OCI-LY3 (cell line): Measurements from ENCODE around the gene ZNF695.

Experiments used
- H2AFZ ChIP-seq: fragments of 200-600, 300-600 bp; shearing (Covaris generic); 2 replicates; pipeline ENCODE4 v1.6.0; 2014; ENCODE audit warnings: antibody characterized with exemption, low read depth, low read length
- H3K27ac ChIP-seq: fragments of 200-600, 300-600 bp; sonication (generic); 2 replicates; pipeline ENCODE4 v1.5.1; 2014; ENCODE audit warnings: mild to moderate bottlenecking, low read length, moderate library complexity, mixed read lengths
- H3K27me3 ChIP-seq: fragments of 200-600, 300-600 bp; sonication (generic); 2 replicates; pipeline ENCODE4 v1.6.1; 2014; ENCODE audit warnings: low read depth, low read length, mixed read lengths
- H3K36me3 ChIP-seq: fragments of 200-600, 300-600 bp; sonication (generic); replicated peaks from 2 replicates; pipeline ENCODE3; 2014; ENCODE audit warnings: low read depth, low read length, mixed read lengths
- H3K4me1 ChIP-seq: fragments of 300-600, 200-600 bp; sonication (generic); 2 replicates; pipeline ENCODE4 v1.6.1; 2014; ENCODE audit warnings: low read length, mixed read lengths
- H3K4me2 ChIP-seq: fragments of 200-600, 300-600 bp; sonication (generic); 2 replicates; pipeline ENCODE4 v1.6.1; 2014; ENCODE audit warnings: low read length, mixed read lengths
- H3K4me3 ChIP-seq: fragments of 300-600, 200-600 bp; sonication (generic); 2 replicates; pipeline ENCODE4 v1.5.1; 2014; ENCODE audit warnings: antibody characterized with exemption, mild to moderate bottlenecking, low read length, moderate library complexity
- H3K79me2 ChIP-seq: fragments of 300-600, 200-600 bp; shearing (Covaris generic); 2 replicates; pipeline ENCODE4 v1.6.1; 2014; ENCODE audit warnings: mild to moderate bottlenecking, low read length, mixed read lengths
- H3K9ac ChIP-seq: fragments of 300-600, 200-600 bp; shearing (Covaris generic); 2 replicates; pipeline ENCODE4 v1.6.0; 2014; ENCODE audit warnings: mild to moderate bottlenecking, low read length, moderate library complexity
- H3K9me3 ChIP-seq: fragments of 200-600, 300-600 bp; shearing (Covaris generic); 2 replicates; pipeline ENCODE4 v1.6.1; 2014; ENCODE audit warnings: low read length, mixed read lengths; ENCODE audit not compliant: insufficient read depth
- H4K20me1 ChIP-seq: fragments of 200-600, 300-600 bp; sonication (generic); 2 replicates; pipeline ENCODE4 v1.6.1; 2016; ENCODE audit warnings: low read length, mixed read lengths; ENCODE audit not compliant: insufficient read depth
- CTCF ChIP-seq: fragments of 200-600, 300-600 bp; sonication (generic); IDR thresholded peaks from 2 replicates; pipeline ENCODE4 v1.5.1; 2014; ENCODE audit warnings: antibody characterized with exemption, low read length, low read depth
- EZH2phosphoT487 ChIP-seq: fragments of 200-600 bp; shearing (Covaris generic); IDR thresholded peaks from 2 replicates; pipeline ENCODE4 v1.6.1; 2018; ENCODE audit warnings: antibody characterized with exemption, mixed run types, low read depth

The ZNF695 gene

DNA sequence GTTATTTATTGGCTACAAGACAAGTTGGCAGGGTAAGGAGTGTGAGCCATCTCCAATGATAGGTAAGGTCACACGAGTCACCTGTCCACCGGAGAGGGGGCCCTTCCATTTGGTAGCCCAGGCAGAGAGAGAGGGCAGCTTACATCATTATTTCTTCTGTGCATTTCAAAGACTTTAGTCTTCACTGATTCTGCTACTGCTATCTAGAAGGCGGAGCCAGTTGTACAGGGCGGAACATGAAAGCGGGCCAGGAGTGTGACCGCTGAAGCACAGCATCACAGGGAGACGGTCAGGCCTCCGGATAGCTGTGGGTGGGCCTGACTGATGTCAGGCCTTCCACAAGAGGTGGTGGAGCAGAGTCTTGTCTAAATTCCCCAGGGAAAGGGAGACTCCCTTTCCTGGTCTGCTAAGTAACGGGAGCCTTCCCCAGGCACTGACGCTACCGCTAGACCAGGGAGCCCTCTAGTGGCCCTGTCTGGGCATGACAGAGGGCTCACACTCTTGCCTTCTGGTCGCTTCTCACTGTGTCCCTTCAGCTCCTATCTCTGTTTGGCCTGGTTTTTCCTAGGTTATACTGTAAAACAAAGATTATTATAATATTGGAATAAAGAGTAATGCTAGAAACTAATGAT is 36.7 kb downstream of the ZNF695 start:
- H3K27me3 ChIP-seq, result no peaks in the 10 kb centered on the region
- no peaks in the 10 kb centered on the region for H3K4me1 ChIP-seq
- H3K9me3 ChIP-seq, result peaks cover 73% of the 10 kb centered on the region
- H2AFZ ChIP-seq, result no peak overlapping the region
- H4K20me1 ChIP-seq, result no peaks in the 10 kb centered on the region
- H3K79me2 ChIP-seq, result no peaks in the 10 kb centered on the region
- H3K27ac ChIP-seq, result no peak overlapping the region
- TF ChIP-seq EZH2phosphoT487, result no peak
- TF ChIP-seq CTCF, result peak; percentile 39
- H3K36me3 ChIP-seq, result peaks cover 85% of the 10 kb centered on the region
- no peak overlapping the region for H3K4me3 ChIP-seq
- H3K4me2 ChIP-seq, result no peak overlapping the region
- H3K9ac ChIP-seq, result no peak overlapping the region

- Histone ChIP-seq H3K36me3 (peaks cover 79% of the 10 kb centered on the region), H3K9me3 (peaks cover 57% of the 10 kb centered on the region), H3K79me2 (no peaks in the 10 kb centered on the region), H2AFZ (no peak overlapping the region), H3K27ac (no peak overlapping the region), H3K9ac (no peak overlapping the region), H3K4me2 (no peak overlapping the region), H3K4me3 (no peak overlapping the region), H4K20me1 (no peaks in the 10 kb centered on the region), H3K27me3 (no peaks in the 10 kb centered on the region), H3K4me1 (no peaks in the 10 kb centered on the region)
- no peak for TF ChIP-seq CTCF
- TF ChIP-seq EZH2phosphoT487, result no peak
Observed at GRCh38 chr1:246969621-246970020, 38.2 kb downstream of the ZNF695 start.

- H4K20me1 ChIP-seq, result no peaks in the 10 kb centered on the region
- H3K9ac ChIP-seq, result no peak overlapping the region
- H3K9me3 ChIP-seq, result peaks cover 58% of the 10 kb centered on the region; the same call in 1 of the 2 replicates
- no peak overlapping the region for H2AFZ ChIP-seq
- H3K27ac ChIP-seq, result no peak overlapping the region
- no peak overlapping the region for H3K4me2 ChIP-seq
- no peaks in the 10 kb centered on the region for H3K27me3 ChIP-seq
- H3K4me1 ChIP-seq, result peaks cover 18% of the 10 kb centered on the region
- H3K36me3 ChIP-seq, result peaks cover 75% of the 10 kb centered on the region
- no peak overlapping the region for H3K4me3 ChIP-seq
- TF ChIP-seq EZH2phosphoT487 (no peak), CTCF (no peak)
- no peaks in the 10 kb centered on the region for H3K79me2 ChIP-seq
Observed at GRCh38 chr1:246966502-246966901, 41.4 kb downstream of the ZNF695 start.

DNA sequence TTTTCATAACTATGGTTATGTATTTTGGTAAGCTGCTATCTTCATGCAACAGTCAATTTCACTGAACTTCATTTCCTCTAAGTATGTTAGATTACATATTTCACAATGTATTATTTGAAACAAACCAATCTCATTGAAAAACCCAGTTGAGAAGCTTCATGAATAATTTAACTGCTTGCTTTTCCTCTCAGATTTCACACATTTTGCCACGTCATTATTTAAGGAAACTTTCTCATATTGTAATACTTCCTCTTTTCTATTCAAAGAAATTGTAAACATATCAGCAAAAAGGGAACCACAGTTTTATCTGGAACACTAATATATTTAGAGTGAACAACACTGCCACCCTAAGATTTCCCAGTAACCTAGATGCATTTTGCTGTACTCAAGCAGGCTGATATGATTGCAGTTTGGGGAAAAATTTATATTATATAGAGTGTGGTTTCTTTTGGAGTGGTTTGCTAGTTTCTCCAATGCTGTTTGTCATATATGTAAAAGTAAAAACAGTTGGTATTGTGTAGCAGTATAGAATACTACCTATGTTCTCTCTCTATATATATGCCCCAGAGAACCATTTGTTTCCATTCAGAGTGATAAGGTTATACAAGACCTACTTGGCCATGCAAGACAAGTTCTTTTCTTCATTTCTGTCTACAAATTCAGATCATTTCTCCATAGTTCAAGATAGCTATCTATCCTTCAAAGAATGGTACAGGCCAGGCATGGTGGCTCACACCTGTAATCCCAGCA is 47.7 kb downstream of the ZNF695 start:
- peak overlapping the region; percentile 53 for H3K4me2 ChIP-seq
- no peaks in the 10 kb centered on the region for H3K79me2 ChIP-seq
- peaks cover 48% of the 10 kb centered on the region for H3K36me3 ChIP-seq
- H2AFZ ChIP-seq, result no peak overlapping the region
- peak overlapping the region; percentile 31; the same call in 1 of the 2 replicates for H3K4me3 ChIP-seq
- peaks cover 16% of the 10 kb centered on the region; the same call in 1 of the 2 replicates for H3K9me3 ChIP-seq
- H3K27me3 ChIP-seq, result no peaks in the 10 kb centered on the region
- TF ChIP-seq CTCF, result peak; percentile 55
- no peak for TF ChIP-seq EZH2phosphoT487
- peaks cover 37% of the 10 kb centered on the region for H3K4me1 ChIP-seq
- H4K20me1 ChIP-seq, result 0 out of 2 replicates have a peak, but pooled peaks cover 3% of the 10 kb centered on the region
- peak overlapping the region; percentile 20; the same call in 1 of the 2 replicates for H3K9ac ChIP-seq
- peak overlapping the region; percentile 72 for H3K27ac ChIP-seq
